OCI-LY3 (cell line): ENCODE measurements around the gene SSC5D.

Experiments used
- H2AFZ ChIP-seq: fragments of 200-600, 300-600 bp; shearing (Covaris generic); 2 replicates; pipeline ENCODE4 v1.6.0; 2014; ENCODE audit warnings: antibody characterized with exemption, low read depth, low read length
- H3K27ac ChIP-seq: fragments of 200-600, 300-600 bp; sonication (generic); 2 replicates; pipeline ENCODE4 v1.5.1; 2014; ENCODE audit warnings: mild to moderate bottlenecking, low read length, moderate library complexity, mixed read lengths
- H3K27me3 ChIP-seq: fragments of 200-600, 300-600 bp; sonication (generic); 2 replicates; pipeline ENCODE4 v1.6.1; 2014; ENCODE audit warnings: low read depth, low read length, mixed read lengths
- H3K36me3 ChIP-seq: fragments of 200-600, 300-600 bp; sonication (generic); replicated peaks from 2 replicates; pipeline ENCODE3; 2014; ENCODE audit warnings: low read depth, low read length, mixed read lengths
- H3K4me1 ChIP-seq: fragments of 300-600, 200-600 bp; sonication (generic); 2 replicates; pipeline ENCODE4 v1.6.1; 2014; ENCODE audit warnings: low read length, mixed read lengths
- H3K4me2 ChIP-seq: fragments of 200-600, 300-600 bp; sonication (generic); 2 replicates; pipeline ENCODE4 v1.6.1; 2014; ENCODE audit warnings: low read length, mixed read lengths
- H3K4me3 ChIP-seq: fragments of 300-600, 200-600 bp; sonication (generic); 2 replicates; pipeline ENCODE4 v1.5.1; 2014; ENCODE audit warnings: antibody characterized with exemption, mild to moderate bottlenecking, low read length, moderate library complexity
- H3K79me2 ChIP-seq: fragments of 300-600, 200-600 bp; shearing (Covaris generic); 2 replicates; pipeline ENCODE4 v1.6.1; 2014; ENCODE audit warnings: mild to moderate bottlenecking, low read length, mixed read lengths
- H3K9ac ChIP-seq: fragments of 300-600, 200-600 bp; shearing (Covaris generic); 2 replicates; pipeline ENCODE4 v1.6.0; 2014; ENCODE audit warnings: mild to moderate bottlenecking, low read length, moderate library complexity
- H3K9me3 ChIP-seq: fragments of 200-600, 300-600 bp; shearing (Covaris generic); 2 replicates; pipeline ENCODE4 v1.6.1; 2014; ENCODE audit warnings: low read length, mixed read lengths; ENCODE audit not compliant: insufficient read depth
- H4K20me1 ChIP-seq: fragments of 200-600, 300-600 bp; sonication (generic); 2 replicates; pipeline ENCODE4 v1.6.1; 2016; ENCODE audit warnings: low read length, mixed read lengths; ENCODE audit not compliant: insufficient read depth
- CTCF ChIP-seq: fragments of 200-600, 300-600 bp; sonication (generic); IDR thresholded peaks from 2 replicates; pipeline ENCODE4 v1.5.1; 2014; ENCODE audit warnings: antibody characterized with exemption, low read length, low read depth
- EZH2phosphoT487 ChIP-seq: fragments of 200-600 bp; shearing (Covaris generic); IDR thresholded peaks from 2 replicates; pipeline ENCODE4 v1.6.1; 2018; ENCODE audit warnings: antibody characterized with exemption, mixed run types, low read depth

The SSC5D gene

GRCh38 chr19:55453511-55454260, 34.5 kb upstream of the SSC5D start:
- Histone ChIP-seq H2AFZ (no peak overlapping the region), H3K79me2 (no peaks in the 10 kb centered on the region), H3K36me3 (peaks cover 3% of the 10 kb centered on the region), H3K9me3 (no peaks in the 10 kb centered on the region), H3K9ac (no peak overlapping the region), H3K4me1 (no peaks in the 10 kb centered on the region), H3K4me3 (no peak overlapping the region), H3K4me2 (no peak overlapping the region), H3K27ac (no peak overlapping the region), H3K27me3 (no peaks in the 10 kb centered on the region), H4K20me1 (no peaks in the 10 kb centered on the region)
- no peak for TF ChIP-seq CTCF
- no peak for TF ChIP-seq EZH2phosphoT487

- Histone ChIP-seq H2AFZ (no peak overlapping the region), H3K9me3 (no peaks in the 10 kb centered on the region), H3K36me3 (peaks cover 3% of the 10 kb centered on the region), H3K79me2 (no peaks in the 10 kb centered on the region), H3K9ac (no peak overlapping the region), H4K20me1 (no peaks in the 10 kb centered on the region), H3K4me1 (no peaks in the 10 kb centered on the region), H3K27me3 (no peaks in the 10 kb centered on the region), H3K27ac (no peak overlapping the region), H3K4me2 (no peak overlapping the region), H3K4me3 (no peak overlapping the region)
- TF ChIP-seq CTCF (peak; percentile 75), EZH2phosphoT487 (no peak)
Measured at GRCh38 chr19:55454787-55455243, 33.4 kb upstream of the SSC5D start.

- H3K4me2 ChIP-seq, result no peak overlapping the region
- no peaks in the 10 kb centered on the region for H3K27me3 ChIP-seq
- H4K20me1 ChIP-seq, result no peaks in the 10 kb centered on the region
- peaks cover 4% of the 10 kb centered on the region for H3K4me1 ChIP-seq
- no peak for TF ChIP-seq CTCF
- no peak for TF ChIP-seq EZH2phosphoT487
- no peak overlapping the region for H2AFZ ChIP-seq
- H3K9ac ChIP-seq, result no peak overlapping the region
- H3K4me3 ChIP-seq, result no peak overlapping the region
- no peaks in the 10 kb centered on the region for H3K9me3 ChIP-seq
- H3K36me3 ChIP-seq, result peaks cover 3% of the 10 kb centered on the region
- H3K27ac ChIP-seq, result no peak overlapping the region
- H3K79me2 ChIP-seq, result no peaks in the 10 kb centered on the region
Measured at GRCh38 chr19:55455576-55456235, 32.5 kb upstream of the SSC5D start.

GRCh38 chr19:55456347-55456746, 31.9 kb upstream of the SSC5D start:
- H3K9ac ChIP-seq, result no peak overlapping the region
- no peak overlapping the region for H2AFZ ChIP-seq
- H3K27ac ChIP-seq, result no peak overlapping the region
- H3K4me3 ChIP-seq, result no peak overlapping the region
- H4K20me1 ChIP-seq, result no peaks in the 10 kb centered on the region
- TF ChIP-seq EZH2phosphoT487 (no peak), CTCF (no peak)
- H3K36me3 ChIP-seq, result peaks cover 3% of the 10 kb centered on the region
- H3K9me3 ChIP-seq, result no peaks in the 10 kb centered on the region
- no peaks in the 10 kb centered on the region for H3K27me3 ChIP-seq
- H3K4me1 ChIP-seq, result peaks cover 6% of the 10 kb centered on the region
- H3K4me2 ChIP-seq, result no peak overlapping the region
- H3K79me2 ChIP-seq, result 0 out of 2 replicates have a peak, but pooled peaks cover 3% of the 10 kb centered on the region
